ENCODE results near the gene KCNB1. TPM values are rescaled to one million over a fixed set of nuclear protein-coding genes. Genes with fewer than 3 reads are reported as not detected.

Gene KCNB1
- polyA plus RNA-seq, 1 donor from 2014 or later: 3.6 TPM

DNA sequence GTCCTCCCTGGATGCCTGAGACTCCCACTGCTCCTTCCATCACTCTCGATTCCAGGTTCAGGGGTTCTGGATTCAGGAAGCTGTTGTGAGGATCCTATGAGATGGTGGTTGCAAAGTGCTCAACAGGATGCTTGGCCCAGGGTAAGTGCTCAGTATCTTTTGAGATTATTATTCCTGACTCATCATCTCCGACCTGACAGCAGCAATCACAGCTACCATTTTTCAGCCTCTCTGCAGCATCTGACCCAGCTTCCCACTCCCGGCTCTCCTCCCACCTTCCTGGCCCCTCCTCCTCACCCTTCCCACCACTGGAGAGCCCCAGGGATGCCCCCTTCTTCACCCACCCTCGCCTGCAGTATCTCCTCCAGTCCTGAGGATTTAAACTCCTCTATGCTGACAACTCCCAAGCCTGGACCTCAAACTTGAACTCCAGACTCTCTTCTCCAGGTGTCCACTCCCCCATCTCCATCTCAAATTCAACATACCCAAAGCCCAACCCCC, 36.8 kb upstream of the KCNB1 start:
- no peak overlapping the region for H3K4me3 ChIP-seq (ENCODE audit: low read length)
- H3K9me2 ChIP-seq (ENCODE audit: insufficient read depth, low read length): no peaks in the 10 kb centered on the region
- H3K9ac ChIP-seq (ENCODE audit: low read length): no peak overlapping the region
- no peaks in the 10 kb centered on the region for H3K27me3 ChIP-seq (ENCODE audit: insufficient read depth, low read depth, low read length)
- H2AFZ ChIP-seq (ENCODE audit: low read depth, low read length): no peak overlapping the region
- no peak overlapping the region for H3K27ac ChIP-seq (ENCODE audit: low read length)
- no peaks in the 10 kb centered on the region for H3K79me2 ChIP-seq (replicated peaks; ENCODE audit: insufficient read depth, low read length)
- TF ChIP-seq SMC3 (conservative IDR thresholded peaks at IDR 0.05; ENCODE audit: poor library complexity) (no peak), RAD21 (conservative IDR thresholded peaks at IDR 0.05) (no peak), POLR2AphosphoS5 (IDR thresholded peaks at IDR 0.05) (no peak), EZH2 (IDR thresholded peaks at IDR 0.05; ENCODE audit: borderline replicate concordance, insufficient read depth, low read length, poor library complexity, severe bottlenecking) (no peak), MXI1 (conservative IDR thresholded peaks at IDR 0.05; ENCODE audit: poor library complexity, severe bottlenecking) (no peak), EP300 (conservative IDR thresholded peaks at IDR 0.05; ENCODE audit: poor library complexity, severe bottlenecking) (no peak), TAF1 (IDR thresholded peaks at IDR 0.05; ENCODE audit: low read depth) (no peak)
- TF ChIP-seq, protein P1, sequence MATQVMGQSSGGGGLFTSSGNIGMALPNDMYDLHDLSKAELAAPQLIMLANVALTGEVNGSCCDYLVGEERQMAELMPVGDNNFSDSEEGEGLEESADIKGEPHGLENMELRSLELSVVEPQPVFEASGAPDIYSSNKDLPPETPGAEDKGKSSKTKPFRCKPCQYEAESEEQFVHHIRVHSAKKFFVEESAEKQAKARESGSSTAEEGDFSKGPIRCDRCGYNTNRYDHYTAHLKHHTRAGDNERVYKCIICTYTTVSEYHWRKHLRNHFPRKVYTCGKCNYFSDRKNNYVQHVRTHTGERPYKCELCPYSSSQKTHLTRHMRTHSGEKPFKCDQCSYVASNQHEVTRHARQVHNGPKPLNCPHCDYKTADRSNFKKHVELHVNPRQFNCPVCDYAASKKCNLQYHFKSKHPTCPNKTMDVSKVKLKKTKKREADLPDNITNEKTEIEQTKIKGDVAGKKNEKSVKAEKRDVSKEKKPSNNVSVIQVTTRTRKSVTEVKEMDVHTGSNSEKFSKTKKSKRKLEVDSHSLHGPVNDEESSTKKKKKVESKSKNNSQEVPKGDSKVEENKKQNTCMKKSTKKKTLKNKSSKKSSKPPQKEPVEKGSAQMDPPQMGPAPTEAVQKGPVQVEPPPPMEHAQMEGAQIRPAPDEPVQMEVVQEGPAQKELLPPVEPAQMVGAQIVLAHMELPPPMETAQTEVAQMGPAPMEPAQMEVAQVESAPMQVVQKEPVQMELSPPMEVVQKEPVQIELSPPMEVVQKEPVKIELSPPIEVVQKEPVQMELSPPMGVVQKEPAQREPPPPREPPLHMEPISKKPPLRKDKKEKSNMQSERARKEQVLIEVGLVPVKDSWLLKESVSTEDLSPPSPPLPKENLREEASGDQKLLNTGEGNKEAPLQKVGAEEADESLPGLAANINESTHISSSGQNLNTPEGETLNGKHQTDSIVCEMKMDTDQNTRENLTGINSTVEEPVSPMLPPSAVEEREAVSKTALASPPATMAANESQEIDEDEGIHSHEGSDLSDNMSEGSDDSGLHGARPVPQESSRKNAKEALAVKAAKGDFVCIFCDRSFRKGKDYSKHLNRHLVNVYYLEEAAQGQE (IDR thresholded peaks at IDR 0.05; ENCODE audit: borderline replicate concordance): no peak
- TF ChIP-seq, protein P2, sequence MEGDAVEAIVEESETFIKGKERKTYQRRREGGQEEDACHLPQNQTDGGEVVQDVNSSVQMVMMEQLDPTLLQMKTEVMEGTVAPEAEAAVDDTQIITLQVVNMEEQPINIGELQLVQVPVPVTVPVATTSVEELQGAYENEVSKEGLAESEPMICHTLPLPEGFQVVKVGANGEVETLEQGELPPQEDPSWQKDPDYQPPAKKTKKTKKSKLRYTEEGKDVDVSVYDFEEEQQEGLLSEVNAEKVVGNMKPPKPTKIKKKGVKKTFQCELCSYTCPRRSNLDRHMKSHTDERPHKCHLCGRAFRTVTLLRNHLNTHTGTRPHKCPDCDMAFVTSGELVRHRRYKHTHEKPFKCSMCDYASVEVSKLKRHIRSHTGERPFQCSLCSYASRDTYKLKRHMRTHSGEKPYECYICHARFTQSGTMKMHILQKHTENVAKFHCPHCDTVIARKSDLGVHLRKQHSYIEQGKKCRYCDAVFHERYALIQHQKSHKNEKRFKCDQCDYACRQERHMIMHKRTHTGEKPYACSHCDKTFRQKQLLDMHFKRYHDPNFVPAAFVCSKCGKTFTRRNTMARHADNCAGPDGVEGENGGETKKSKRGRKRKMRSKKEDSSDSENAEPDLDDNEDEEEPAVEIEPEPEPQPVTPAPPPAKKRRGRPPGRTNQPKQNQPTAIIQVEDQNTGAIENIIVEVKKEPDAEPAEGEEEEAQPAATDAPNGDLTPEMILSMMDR (IDR thresholded peaks at IDR 0.05; ENCODE audit: poor library complexity, severe bottlenecking): no peak
- no peaks in the 10 kb centered on the region for H3K9me3 ChIP-seq (ENCODE audit: low read length)
- no peaks in the 10 kb centered on the region for H3F3A ChIP-seq (ENCODE audit: insufficient read depth, low read length, poor library complexity, severe bottlenecking)
- H4K20me1 ChIP-seq (ENCODE audit: insufficient read depth): no peaks in the 10 kb centered on the region
- peaks cover 5% of the 10 kb centered on the region for H3K36me3 ChIP-seq (ENCODE audit: insufficient read depth, low read length)
- no peak overlapping the region for H3K4me2 ChIP-seq (ENCODE audit: low read length)

DNA sequence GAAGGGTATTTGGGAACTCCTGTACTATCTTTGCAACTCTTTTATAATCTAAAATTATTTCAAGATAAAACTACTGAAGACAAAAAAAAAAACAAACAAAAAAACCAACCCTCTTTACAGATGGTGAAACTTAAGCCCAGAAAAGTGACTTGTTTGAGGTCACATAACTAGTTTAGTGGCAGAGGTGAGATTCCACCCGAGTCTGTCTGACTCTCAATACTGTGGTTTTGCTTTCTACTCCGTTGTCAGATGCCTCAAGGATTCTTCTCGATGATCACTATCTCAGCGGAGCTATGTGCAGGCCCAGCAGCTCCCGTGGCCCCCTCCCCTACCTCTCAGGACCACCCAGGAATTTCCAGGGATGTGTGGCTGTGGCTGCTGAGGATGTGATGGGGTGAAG, 36.1 kb upstream of the KCNB1 start:
- TF ChIP-seq TAF1 (IDR thresholded peaks at IDR 0.05; ENCODE audit: low read depth) (no peak), EP300 (conservative IDR thresholded peaks at IDR 0.05; ENCODE audit: poor library complexity, severe bottlenecking) (no peak), EZH2 (IDR thresholded peaks at IDR 0.05; ENCODE audit: borderline replicate concordance, insufficient read depth, low read length, poor library complexity, severe bottlenecking) (no peak), POLR2AphosphoS5 (IDR thresholded peaks at IDR 0.05) (no peak), MXI1 (conservative IDR thresholded peaks at IDR 0.05; ENCODE audit: poor library complexity, severe bottlenecking) (no peak), SMC3 (conservative IDR thresholded peaks at IDR 0.05; ENCODE audit: poor library complexity) (no peak)
- TF ChIP-seq, protein P1 (IDR thresholded peaks at IDR 0.05; ENCODE audit: borderline replicate concordance): no peak
- TF ChIP-seq, protein P2 (IDR thresholded peaks at IDR 0.05; ENCODE audit: poor library complexity, severe bottlenecking): no peak
- Histone ChIP-seq H4K20me1 (ENCODE audit: insufficient read depth) (no peaks in the 10 kb centered on the region), H2AFZ (ENCODE audit: low read depth, low read length) (no peak overlapping the region), H3F3A (ENCODE audit: insufficient read depth, low read length, poor library complexity, severe bottlenecking) (no peaks in the 10 kb centered on the region), H3K4me2 (ENCODE audit: low read length) (no peak overlapping the region), H3K27ac (ENCODE audit: low read length) (no peak overlapping the region), H3K4me3 (ENCODE audit: low read length) (no peak overlapping the region), H3K36me3 (ENCODE audit: insufficient read depth, low read length) (no peaks in the 10 kb centered on the region), H3K9ac (ENCODE audit: low read length) (no peak overlapping the region), H3K9me2 (ENCODE audit: insufficient read depth, low read length) (no peaks in the 10 kb centered on the region), H3K79me2 (replicated peaks; ENCODE audit: insufficient read depth, low read length) (no peaks in the 10 kb centered on the region), H3K9me3 (ENCODE audit: low read length) (no peaks in the 10 kb centered on the region), H3K27me3 (ENCODE audit: insufficient read depth, low read depth, low read length) (no peaks in the 10 kb centered on the region)
